Fibroblast of villous mesenchyme (primary cell): ENCODE data around the gene HMCN1. TPM values are rescaled to one million over a fixed set of nuclear protein-coding genes. Genes with fewer than 3 reads are reported as not detected.
"Not testable (repeated sequence)": the region's sequence is repeated elsewhere in the genome, so short reads cannot be mapped to it uniquely, and the experiment has no call there.

ENCODE experiments used
- DNase-seq: peaks from one replicate; pipeline ENCODE4 v3.0.0-alpha.2; 2010; ENCODE audit warnings: low read depth
- H3K4me3 ChIP-seq: 2 replicates; pipeline ENCODE4 v1.5.1; 2011; ENCODE audit warnings: low read depth, mild to moderate bottlenecking, low read length
- CTCF ChIP-seq: IDR thresholded peaks from 2 replicates; pipeline ENCODE4 v1.5.1; 2012; ENCODE audit warnings: low read depth, mild to moderate bottlenecking, low read length; ENCODE audit not compliant: insufficient read depth
- total RNA-seq: library from RNA; depleted of rRNA; stranded (reverse); fragments of >200 nt; gene quantifications from 2 replicates; pipeline ENCODE4 v1.2.3, GENCODE V29; 2012

The HMCN1 gene
- total RNA-seq, 1 donor = 5.2 TPM

- TF ChIP-seq CTCF = no peak
- no peak overlapping the region for H3K4me3 ChIP-seq
- DNase-seq = no peak
These were observed 51.4 kb downstream of the HMCN1 start for GRCh38 chr1:185785586-185785985.

GRCh38 chr1:185786524-185786923 lies 52.3 kb downstream of the HMCN1 start:
- no peak overlapping the region for H3K4me3 ChIP-seq
- peak; percentile 12 for DNase-seq
- no peak for TF ChIP-seq CTCF

GRCh38 chr1:185787238-185787637 lies 53.0 kb downstream of the HMCN1 start:
- DNase-seq = no peak
- no peak overlapping the region for H3K4me3 ChIP-seq
- no peak for TF ChIP-seq CTCF

GRCh38 chr1:185788386-185788785 lies 54.2 kb downstream of the HMCN1 start:
- no peak for TF ChIP-seq CTCF
- H3K4me3 ChIP-seq = no peak overlapping the region
- DNase-seq = no peak

GRCh38 chr1:185789501-185790193 lies 55.5 kb downstream of the HMCN1 start:
- TF ChIP-seq CTCF = no peak
- DNase-seq = no peak
- no peak overlapping the region for H3K4me3 ChIP-seq

GRCh38 chr1:185790194-185790735 lies 56.1 kb downstream of the HMCN1 start:
- TF ChIP-seq CTCF = no peak
- no peak for DNase-seq
- H3K4me3 ChIP-seq = no peak overlapping the region

- H3K4me3 ChIP-seq = no peak overlapping the region
- TF ChIP-seq CTCF = no peak
- no peak for DNase-seq
These were observed 57.8 kb downstream of the HMCN1 start for GRCh38 chr1:185792040-185792439.

- not testable (repeated sequence) for H3K4me3 ChIP-seq, DNase-seq
These were observed 60.3 kb downstream of the HMCN1 start for GRCh38 chr1:185794495-185794894.
